NCI-H2196 (cell line): ENCODE results near the gene FRAS1.
A peak's percentile ranks its signal among the peaks of the same experiment; 100 is the strongest.
"Not testable (repeated sequence)": the region's sequence is repeated elsewhere in the genome, so short reads cannot be mapped to it uniquely, and the experiment has no call there.

ENCODE experiments used
- DNase-seq: peaks from one replicate; lab custom pipeline; 2025; ENCODE audit not compliant: unreplicated experiment; lab: John Stamatoyannopoulos, UW

FRAS1 gene

GRCh38 chr4:78493731-78494130, 436.6 kb downstream of the FRAS1 start:
- no peak for DNase-seq

- no peak for DNase-seq
These were observed 439.0 kb downstream of the FRAS1 start for GRCh38 chr4:78496021-78496643.

- DNase-seq: not testable (repeated sequence)
These were observed 449.1 kb downstream of the FRAS1 start for GRCh38 chr4:78506260-78506659.

- no peak for DNase-seq
These were observed 451.9 kb downstream of the FRAS1 start for GRCh38 chr4:78509043-78509442.

- no peak for DNase-seq
These were observed 453.0 kb downstream of the FRAS1 start for GRCh38 chr4:78510108-78510507.

- no peak for DNase-seq
These were observed 453.6 kb downstream of the FRAS1 start for GRCh38 chr4:78510681-78511080.

DNA sequence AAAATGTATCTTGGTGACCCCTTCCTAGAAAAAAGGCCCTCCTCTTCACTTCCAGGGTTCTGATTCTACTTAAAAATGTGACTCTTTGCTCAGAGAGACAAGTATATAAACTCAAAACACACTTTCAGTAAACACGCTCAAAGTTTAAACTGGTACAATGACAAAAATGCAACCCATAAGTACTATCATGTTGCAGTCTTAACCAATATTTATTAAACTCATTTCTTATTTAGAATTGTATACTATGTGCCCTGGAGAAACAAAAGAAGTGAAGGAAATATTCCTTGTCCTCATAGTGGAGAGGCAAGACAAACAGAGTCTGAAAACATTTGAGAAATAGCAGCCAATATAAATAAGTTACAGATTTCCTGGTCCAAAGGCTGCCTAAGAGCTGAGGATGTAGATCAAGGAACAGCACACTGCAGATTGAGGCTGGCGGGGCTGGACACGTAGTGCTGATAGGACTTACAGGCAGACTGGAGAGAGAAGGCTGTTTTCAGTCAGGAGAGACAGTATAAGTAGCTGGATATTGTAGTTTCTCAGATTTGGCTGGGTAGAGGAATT, 455.3 kb downstream of the FRAS1 start:
- no peak for DNase-seq

DNA sequence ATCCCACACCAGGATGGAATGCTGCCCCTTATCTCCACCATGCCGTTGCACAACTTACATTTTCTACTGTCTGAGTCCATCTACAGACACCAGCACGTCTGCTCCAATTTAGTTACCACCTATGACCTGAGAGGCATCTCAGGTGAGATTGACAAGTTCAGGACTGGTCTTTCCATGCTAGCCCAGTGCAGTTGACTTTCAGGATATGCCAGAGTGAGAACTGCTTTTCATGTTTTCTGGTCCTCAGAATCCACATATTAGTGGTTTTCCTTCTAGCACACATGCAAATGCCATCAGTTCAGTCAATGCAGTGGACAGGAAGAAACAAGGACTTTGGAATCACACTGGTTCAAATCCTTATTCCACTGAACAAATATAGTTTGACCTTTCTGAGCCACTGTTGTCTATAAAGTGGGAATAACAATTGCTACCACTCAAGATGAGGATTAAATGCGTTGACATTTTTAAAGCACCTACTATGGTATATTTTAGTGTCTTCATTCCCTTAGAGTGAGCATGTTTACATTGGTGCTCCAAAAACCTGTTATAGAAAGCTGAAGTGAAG, 456.4 kb downstream of the FRAS1 start:
- no peak for DNase-seq

GRCh38 chr4:78517050-78517652, 460.0 kb downstream of the FRAS1 start:
- DNase-seq: peak; percentile 10

DNA sequence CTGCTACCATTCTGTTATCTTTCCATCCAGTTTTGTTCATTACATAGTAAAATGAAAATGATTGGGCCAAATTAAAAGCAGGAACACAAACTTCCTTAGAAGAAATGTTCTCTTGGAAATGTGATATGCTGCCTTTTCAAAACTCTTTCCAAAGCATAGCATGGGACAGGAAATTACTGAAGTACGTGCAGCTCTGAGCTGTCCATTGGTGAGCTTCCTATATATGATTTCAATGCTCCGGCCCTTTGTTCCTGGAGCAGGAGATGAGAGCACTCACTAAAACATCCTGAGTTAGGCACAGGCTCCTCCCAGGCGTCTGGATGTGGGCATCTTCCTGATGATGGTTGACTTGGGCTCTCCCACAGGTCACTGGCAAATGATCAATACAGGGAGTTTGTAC, 461.4 kb downstream of the FRAS1 start:
- no peak for DNase-seq

- no peak for DNase-seq
These were observed 462.8 kb downstream of the FRAS1 start for GRCh38 chr4:78519962-78520361.

GRCh38 chr4:78520808-78521226, 463.7 kb downstream of the FRAS1 start:
- DNase-seq: no peak

- no peak for DNase-seq
These were observed 466.9 kb downstream of the FRAS1 start for GRCh38 chr4:78524009-78524408.

DNA sequence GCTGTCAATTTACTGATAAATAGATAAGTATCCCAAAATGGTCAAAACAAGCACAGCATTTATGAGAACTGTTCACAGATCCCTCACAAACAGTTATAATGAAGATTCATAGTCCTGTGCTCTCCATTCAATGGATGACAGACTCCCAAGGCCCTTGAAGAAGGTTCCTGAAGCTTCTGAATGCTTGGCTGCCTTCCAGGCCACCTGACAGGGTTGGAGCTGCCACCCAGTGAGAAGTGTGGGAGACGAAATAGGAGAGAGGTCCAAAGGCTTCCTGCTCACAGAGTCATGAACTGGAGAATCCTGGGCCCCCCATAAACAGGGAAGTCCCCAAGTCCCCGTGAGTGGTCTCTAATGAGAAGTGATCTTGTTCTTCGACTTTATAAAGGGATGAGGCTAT, 468.4 kb downstream of the FRAS1 start:
- DNase-seq: no peak

- DNase-seq: no peak
These were observed 470.0 kb downstream of the FRAS1 start for GRCh38 chr4:78527103-78527502.

GRCh38 chr4:78527555-78527954, 470.4 kb downstream of the FRAS1 start:
- no peak for DNase-seq

DNA sequence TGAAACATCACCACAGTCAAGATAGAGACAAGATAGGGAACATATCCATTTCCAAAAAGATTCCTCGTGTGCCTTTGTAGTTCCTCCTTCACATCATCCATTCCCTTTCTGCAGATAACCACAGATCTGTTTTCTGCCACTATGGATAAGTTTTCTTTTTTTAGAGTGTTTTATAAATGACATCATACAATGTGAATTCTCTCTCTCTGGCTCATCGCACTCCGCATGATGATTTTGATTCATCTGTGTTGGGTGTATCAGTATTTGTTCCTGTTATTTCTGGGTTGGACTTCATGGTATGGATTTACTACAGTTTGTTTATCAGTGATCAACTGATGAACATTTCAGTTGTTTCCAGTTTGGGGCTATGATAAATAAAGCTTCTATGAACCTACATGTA, 471.2 kb downstream of the FRAS1 start:
- DNase-seq: no peak

DNA sequence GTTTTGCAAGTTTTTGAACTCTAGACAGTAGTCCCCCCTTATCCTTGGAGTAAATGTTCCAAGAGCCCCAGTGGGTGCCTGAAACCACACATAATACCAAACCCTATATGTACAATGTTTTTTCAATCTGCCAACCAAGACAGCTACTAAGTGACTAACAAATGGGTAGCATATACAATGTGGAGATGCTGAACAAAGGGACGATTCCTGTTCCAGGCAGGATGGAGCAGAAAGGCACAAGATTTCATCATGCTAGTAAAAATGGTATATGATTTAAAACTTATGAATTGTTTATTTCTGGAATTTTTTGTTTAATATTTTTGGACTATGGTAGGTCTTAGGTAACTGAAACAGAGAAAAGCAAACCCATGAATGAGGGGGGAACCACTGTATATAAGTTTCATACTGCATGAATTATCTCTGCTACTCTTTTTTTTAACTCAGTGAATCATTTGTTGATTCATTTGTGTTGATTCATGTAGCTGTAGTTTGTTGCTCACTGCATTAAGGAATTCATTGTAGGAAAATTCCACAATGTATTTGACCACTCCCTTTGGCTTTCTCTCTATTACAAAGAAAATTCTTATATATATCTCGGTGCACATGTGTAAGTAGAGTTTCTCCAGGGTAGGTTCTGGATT, 472.6 kb downstream of the FRAS1 start:
- no peak for DNase-seq

DNA sequence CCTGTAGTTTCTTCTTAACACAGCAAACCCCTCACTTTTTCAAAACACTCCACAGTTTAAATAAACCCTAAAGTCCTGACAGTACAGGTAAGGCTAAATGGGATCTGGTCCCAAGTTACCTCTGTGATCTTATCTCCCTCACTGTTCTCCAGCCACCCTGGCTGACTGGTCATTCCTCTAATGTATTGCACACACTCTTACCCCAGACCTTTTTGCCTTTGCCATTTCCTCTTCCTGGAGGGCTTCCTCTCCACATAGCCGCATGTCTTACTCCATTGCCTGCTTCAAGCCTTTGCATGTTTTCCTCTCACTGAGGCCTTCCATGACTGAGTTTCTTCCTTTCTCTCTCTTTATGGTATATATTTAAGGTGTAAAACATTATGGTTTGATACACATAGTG, 474.9 kb downstream of the FRAS1 start:
- DNase-seq: no peak

DNA sequence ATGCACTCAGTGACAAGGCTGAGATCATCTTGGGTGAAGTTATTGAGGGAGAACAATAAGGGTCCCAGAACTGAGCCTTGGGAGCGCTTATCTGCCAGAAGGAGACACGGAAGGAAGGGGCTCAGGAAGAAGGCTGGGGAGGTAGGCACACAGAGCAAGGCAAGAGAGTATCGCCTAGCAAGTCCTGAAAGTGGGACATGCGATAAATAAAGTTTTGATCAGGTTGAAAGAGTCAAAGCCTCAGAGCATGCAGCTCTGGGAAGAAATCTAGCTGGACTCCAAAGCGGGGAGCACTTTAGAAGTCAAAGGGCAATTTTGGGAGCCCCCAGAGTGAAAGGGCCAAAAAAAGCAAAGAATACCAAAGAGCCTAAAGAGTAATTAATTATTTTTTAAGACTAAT, 476.7 kb downstream of the FRAS1 start:
- DNase-seq: no peak

DNA sequence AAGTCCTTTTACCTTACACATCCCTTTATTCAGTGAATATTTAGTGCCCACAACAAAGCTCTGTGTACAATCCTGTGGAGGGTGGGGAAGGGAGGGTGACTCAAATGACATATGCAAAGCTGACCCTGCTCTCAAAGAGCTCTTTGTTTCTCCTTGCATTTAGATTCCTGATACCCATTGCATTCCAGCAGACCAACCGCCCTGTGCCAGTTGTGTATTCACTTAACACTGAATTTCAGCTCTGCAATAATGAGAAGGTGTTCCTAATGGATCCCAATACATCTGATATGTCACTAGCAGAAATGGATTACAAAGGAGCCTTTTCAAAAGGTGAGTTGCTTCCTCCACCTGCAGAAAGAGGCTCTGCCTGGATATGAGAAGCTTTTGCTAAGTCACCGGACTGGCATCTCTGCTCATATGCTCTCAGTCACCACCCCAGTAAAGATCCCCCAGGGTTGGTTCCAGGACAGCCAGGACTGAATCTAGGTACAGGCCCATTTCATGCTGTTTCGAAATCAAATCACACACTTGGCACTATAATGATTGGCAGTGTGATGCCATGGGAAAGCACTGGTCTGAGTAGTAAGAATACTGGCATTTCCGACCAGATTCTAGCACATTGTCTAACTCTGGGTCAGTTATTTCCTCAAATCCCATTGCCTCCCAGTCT, 477.3 kb downstream of the FRAS1 start:
- DNase-seq: no peak
